Measurements from ENCODE around the gene TIMM29. TPM values are rescaled to one million over a fixed set of nuclear protein-coding genes. Genes with fewer than 3 reads are reported as not detected.

Gene TIMM29
- total and polyA plus RNA-seq, 9 of the 15 experiments (the other 6 are each of a cell fraction or from before 2014, with no cell fraction given) = 2.4 to 29.4 (median 16.3) TPM

- H3K9ac ChIP-seq (ENCODE audit: insufficient read depth in 1 of 2, low read depth in 2 of 2, low read length in 2 of 2) = peak overlapping the region; percentile 38 to 84
- TF ChIP-seq NR2C1 (IDR thresholded peaks at IDR 0.05) = peak; percentile 66
- TF ChIP-seq NR2C1 (tag; IDR thresholded peaks at IDR 0.05) = peak; percentile 29; the same call in 1 of the 2 replicates
- no peak for TF ChIP-seq ASH1L (IDR thresholded peaks at IDR 0.05; ENCODE audit: borderline replicate concordance, low read depth, partially characterized antibody)
- peak; percentile 25 to 41; a peak in 2 of 4 replicates for TF ChIP-seq NRF1 (conservative IDR thresholded peaks at IDR 0.05 in 1 of 2, IDR thresholded peaks at IDR 0.05 in 1 of 2)
- no peak for TF ChIP-seq ATF7 (IDR thresholded peaks at IDR 0.05)
- TF ChIP-seq ZBTB7A (IDR thresholded peaks at IDR 0.05; ENCODE audit: borderline replicate concordance, control insufficient read depth, low read depth, low read length) = peak; percentile 62; the same call in 1 of the 2 replicates
- TF ChIP-seq DPF2 (IDR thresholded peaks at IDR 0.05) = 0 out of 2 replicates have a peak, but pooled peaks have one; percentile 18
- TF ChIP-seq ZNF282 (CRISPR knock-in tag; IDR thresholded peaks at IDR 0.05) = 0 out of 2 replicates have a peak, but pooled peaks have one; percentile 22
- TF ChIP-seq ESRRA (IDR thresholded peaks at IDR 0.05; ENCODE audit: borderline replicate concordance, low read depth) = peak; percentile 62; the same call in 1 of the 2 replicates
- 0 out of 2 replicates have a peak overlapping the region, but pooled peaks have one; percentile 10 for H3K4me2 ChIP-seq (ENCODE audit: insufficient read depth, low read length)
- CTCF ChIA-PET (ENCODE audit: low intra/inter-chr PET ratio) = no interaction called here
- no peaks in the 10 kb centered on the region for H3K9me1 ChIP-seq (ENCODE audit: control insufficient read depth, insufficient read depth, low read length)
- H3K27ac ChIP-seq (ENCODE audit: extremely low read depth, low read depth, low read length) = peak overlapping the region; percentile 61; the same call in 2 of the 3 replicates
- H4K20me1 ChIP-seq (replicated peaks; ENCODE audit: control insufficient read depth, insufficient read depth, low read length) = no peaks in the 10 kb centered on the region
- peaks cover 53 to 70% of the 10 kb centered on the region in 2 experiments for H3K4me1 ChIP-seq (replicated peaks in 1 of 2; ENCODE audit: control insufficient read depth in 2 of 2, insufficient read depth in 2 of 2, low read length in 2 of 2)
- H3K36me3 ChIP-seq (ENCODE audit: control insufficient read depth, insufficient read depth, low read length) = peaks cover 21% of the 10 kb centered on the region; the same call in 2 of the 3 replicates
- no peaks in the 10 kb centered on the region for H3K9me3 ChIP-seq (replicated peaks; ENCODE audit: control insufficient read depth, insufficient read depth, low read depth, low read length)
- intact Hi-C loops (cut with micrococcal nuclease) (no loop called here), in situ Hi-C loops (cut with MboI) (no loop called here)
- DNase-seq (ENCODE audit: extremely low read depth in 1 of 4, low spot score in 3 of 4) (peak; percentile 58 to 75 (median 72)), FAIRE-seq (no peak), ATAC-seq (peak; percentile 41)
- H3K79me2 ChIP-seq (ENCODE audit: control insufficient read depth, insufficient read depth, low read length) = peaks cover 89% of the 10 kb centered on the region
- H3K4me3 ChIP-seq = no peak overlapping the region
- 40% methylated on average over 14 of the region's 14 CpGs for WGBS (ENCODE audit: insufficient coverage, low coverage, missing lambda C conversion rate)
- H2AFZ ChIP-seq (ENCODE audit: low read depth, low read length) = no peak overlapping the region
- H3K27me3 ChIP-seq (ENCODE audit: control insufficient read depth in 2 of 2, insufficient read depth in 2 of 2, low read length in 2 of 2) = no peaks in the 10 kb centered on the region; a peak in 1 of 5 replicates
- BruUV-seq (replicated peaks) = no TSS peak
- POLR2A ChIA-PET = interaction anchor here (0.9 to 1.1 kb wide), 6 partner anchors 9 to 480 kb away, joined by 3 to 4 read pairs (median 3); partner anchors contain the start of gene TMED1
These were observed 47.1 kb upstream of the TIMM29 start for GRCh38 chr19:10881403-10882107.

Measured in K562 (cell line).